ENCODE data around the gene ANKRD17.

- TF ChIP-seq, protein P1, sequence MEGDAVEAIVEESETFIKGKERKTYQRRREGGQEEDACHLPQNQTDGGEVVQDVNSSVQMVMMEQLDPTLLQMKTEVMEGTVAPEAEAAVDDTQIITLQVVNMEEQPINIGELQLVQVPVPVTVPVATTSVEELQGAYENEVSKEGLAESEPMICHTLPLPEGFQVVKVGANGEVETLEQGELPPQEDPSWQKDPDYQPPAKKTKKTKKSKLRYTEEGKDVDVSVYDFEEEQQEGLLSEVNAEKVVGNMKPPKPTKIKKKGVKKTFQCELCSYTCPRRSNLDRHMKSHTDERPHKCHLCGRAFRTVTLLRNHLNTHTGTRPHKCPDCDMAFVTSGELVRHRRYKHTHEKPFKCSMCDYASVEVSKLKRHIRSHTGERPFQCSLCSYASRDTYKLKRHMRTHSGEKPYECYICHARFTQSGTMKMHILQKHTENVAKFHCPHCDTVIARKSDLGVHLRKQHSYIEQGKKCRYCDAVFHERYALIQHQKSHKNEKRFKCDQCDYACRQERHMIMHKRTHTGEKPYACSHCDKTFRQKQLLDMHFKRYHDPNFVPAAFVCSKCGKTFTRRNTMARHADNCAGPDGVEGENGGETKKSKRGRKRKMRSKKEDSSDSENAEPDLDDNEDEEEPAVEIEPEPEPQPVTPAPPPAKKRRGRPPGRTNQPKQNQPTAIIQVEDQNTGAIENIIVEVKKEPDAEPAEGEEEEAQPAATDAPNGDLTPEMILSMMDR (IDR thresholded peaks at IDR 0.05; ENCODE audit: low read depth, low read length, poor library complexity, severe bottlenecking), result no peak
- no peak for TF ChIP-seq EZH2phosphoT487 (IDR thresholded peaks at IDR 0.05; ENCODE audit: borderline replicate concordance, low read length)
Measured at GRCh38 chr4:73068491-73069337, 189.9 kb downstream of the ANKRD17 start.

All from DOHH2 (cell line).